GM18909 (cell line): Measurements from ENCODE around the gene BCAS3.
"Not testable (repeated sequence)": the region's sequence is repeated elsewhere in the genome, so short reads cannot be mapped to it uniquely, and the experiment has no call there.

Source experiments
- ATAC-seq: cut with Tn5 transposase; IDR thresholded peaks from one replicate; pipeline ENCODE4 v1.9.1; 2021; ENCODE audit warnings: mild to moderate bottlenecking; ENCODE audit not compliant: unreplicated experiment, poor library complexity

Gene BCAS3

GRCh38 chr17:60773552-60773951, 95.9 kb downstream of the BCAS3 start:
- ATAC-seq = no peak

GRCh38 chr17:60781880-60782412, 104.3 kb downstream of the BCAS3 start:
- ATAC-seq = no peak

- ATAC-seq = no peak
These were observed 105.1 kb downstream of the BCAS3 start for GRCh38 chr17:60782742-60783141.

GRCh38 chr17:60790205-60790604, 112.6 kb downstream of the BCAS3 start:
- no peak for ATAC-seq

- ATAC-seq = no peak
These were observed 114.7 kb downstream of the BCAS3 start for GRCh38 chr17:60792250-60792898.

- no peak for ATAC-seq
These were observed 120.9 kb downstream of the BCAS3 start for GRCh38 chr17:60798576-60798975.

GRCh38 chr17:60802377-60802776, 124.7 kb downstream of the BCAS3 start:
- no peak for ATAC-seq

GRCh38 chr17:60803059-60803458, 125.4 kb downstream of the BCAS3 start:
- ATAC-seq = no peak

GRCh38 chr17:60804831-60805230, 127.2 kb downstream of the BCAS3 start:
- no peak for ATAC-seq

- no peak for ATAC-seq
These were observed 131.8 kb downstream of the BCAS3 start for GRCh38 chr17:60809421-60809820.

- ATAC-seq = not testable (repeated sequence)
These were observed 137.3 kb downstream of the BCAS3 start for GRCh38 chr17:60814941-60815340.

GRCh38 chr17:60817192-60817591, 139.5 kb downstream of the BCAS3 start:
- no peak for ATAC-seq

- ATAC-seq = no peak
These were observed 141.9 kb downstream of the BCAS3 start for GRCh38 chr17:60819447-60820130.

- ATAC-seq = no peak
These were observed 145.9 kb downstream of the BCAS3 start for GRCh38 chr17:60823515-60823914.

- no peak for ATAC-seq
These were observed 147.7 kb downstream of the BCAS3 start for GRCh38 chr17:60825351-60825750.

GRCh38 chr17:60827943-60828342, 150.3 kb downstream of the BCAS3 start:
- no peak for ATAC-seq

GRCh38 chr17:60832151-60832585, 154.5 kb downstream of the BCAS3 start:
- ATAC-seq = no peak

- ATAC-seq = no peak
These were observed 155.0 kb downstream of the BCAS3 start for GRCh38 chr17:60832631-60833030.

- ATAC-seq = no peak
These were observed 162.8 kb downstream of the BCAS3 start for GRCh38 chr17:60840456-60840855.

GRCh38 chr17:60845012-60845411, 167.4 kb downstream of the BCAS3 start:
- ATAC-seq = no peak

- no peak for ATAC-seq
These were observed 168.5 kb downstream of the BCAS3 start for GRCh38 chr17:60846175-60846574.

GRCh38 chr17:60851181-60851580, 173.5 kb downstream of the BCAS3 start:
- no peak for ATAC-seq
